GM21576 (cell line): ENCODE measurements around the gene SCFD1.
"Not testable (repeated sequence)": the region's sequence is repeated elsewhere in the genome, so short reads cannot be mapped to it uniquely, and the experiment has no call there.

Experiments
- ATAC-seq: cut with Tn5 transposase; IDR thresholded peaks from one replicate; pipeline ENCODE4 v1.9.1; 2021; ENCODE audit warnings: mild to moderate bottlenecking, moderate library complexity; ENCODE audit not compliant: unreplicated experiment

Gene SCFD1

DNA sequence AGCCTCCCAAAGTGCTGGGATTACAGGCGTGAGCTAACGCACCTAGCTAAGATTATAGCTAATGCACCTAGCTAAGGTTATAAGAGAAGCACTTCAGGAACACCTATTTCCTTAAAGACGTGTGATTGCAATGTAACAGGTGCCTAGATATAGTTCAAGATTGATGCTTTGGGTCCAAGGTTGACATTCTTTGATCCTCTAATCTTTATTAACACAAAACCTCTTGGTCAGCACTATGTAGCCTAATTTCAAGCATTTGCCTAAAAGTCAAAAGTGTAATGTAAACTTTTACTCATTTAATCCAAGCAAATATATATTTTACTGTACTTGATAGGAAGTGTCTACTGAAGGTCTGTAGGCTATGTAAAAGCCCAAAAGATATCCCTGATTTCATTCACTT lies 36.5 kb downstream of the SCFD1 start:
- ATAC-seq, result no peak

DNA sequence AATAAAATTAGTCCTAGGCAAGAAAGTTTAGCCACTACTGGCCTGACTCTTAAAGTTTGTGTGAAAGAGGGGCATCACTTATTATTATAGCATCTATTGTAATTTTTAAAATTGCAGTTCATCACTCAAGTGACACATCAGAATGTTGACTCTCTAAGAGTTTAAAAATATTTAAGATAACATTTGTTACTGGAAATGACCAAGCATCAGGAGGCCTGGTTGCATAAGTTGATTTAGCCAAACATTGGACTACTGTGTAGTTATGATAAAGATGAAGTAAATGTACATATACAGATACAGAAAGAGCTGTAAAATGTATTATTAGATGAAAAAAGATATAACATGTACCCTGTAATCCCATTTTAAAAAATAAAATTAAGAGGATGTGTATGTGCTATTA lies 47.5 kb downstream of the SCFD1 start:
- no peak for ATAC-seq

DNA sequence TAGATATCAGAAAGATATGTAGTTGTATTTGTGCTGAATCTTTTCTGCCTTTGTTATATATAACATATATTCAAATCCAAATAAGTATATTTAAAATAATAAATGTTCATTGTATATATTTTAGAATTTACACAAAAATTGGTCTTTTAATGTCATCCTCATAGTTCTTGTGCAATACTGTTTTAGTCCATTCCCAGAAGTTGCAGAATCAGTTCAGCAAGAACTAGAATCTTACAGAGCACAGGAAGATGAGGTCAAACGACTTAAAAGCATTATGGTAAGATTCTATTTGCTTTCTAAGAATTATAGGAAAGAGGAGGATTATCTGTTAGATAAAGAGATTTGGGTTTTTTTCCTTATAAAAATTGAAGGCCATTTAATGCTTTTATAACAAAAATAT lies 51.0 kb downstream of the SCFD1 start:
- ATAC-seq, result no peak

DNA sequence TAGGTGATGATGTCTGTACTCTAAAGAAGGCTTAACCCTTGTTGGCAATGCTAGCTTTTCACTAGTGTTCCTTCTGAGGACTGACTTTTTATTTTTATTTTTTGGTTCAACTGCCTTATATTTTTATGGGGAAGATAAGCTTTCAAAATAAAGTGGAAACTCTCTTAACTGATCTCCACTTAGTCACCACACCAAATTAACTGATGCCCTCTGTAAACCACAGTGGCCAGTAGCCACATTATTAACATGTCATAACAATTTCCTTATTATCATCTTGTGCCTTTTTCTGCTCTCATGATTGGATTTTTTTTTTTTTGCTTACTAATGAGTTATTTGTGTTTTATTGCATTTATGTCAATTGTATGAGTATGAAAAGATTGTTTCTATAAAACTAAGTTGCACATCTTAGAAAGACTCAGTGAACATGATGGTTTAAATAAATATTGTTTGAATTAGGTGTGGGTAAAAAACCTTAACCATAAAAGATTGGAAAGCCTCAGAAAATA lies 56.9 kb downstream of the SCFD1 start:
- ATAC-seq, result no peak

DNA sequence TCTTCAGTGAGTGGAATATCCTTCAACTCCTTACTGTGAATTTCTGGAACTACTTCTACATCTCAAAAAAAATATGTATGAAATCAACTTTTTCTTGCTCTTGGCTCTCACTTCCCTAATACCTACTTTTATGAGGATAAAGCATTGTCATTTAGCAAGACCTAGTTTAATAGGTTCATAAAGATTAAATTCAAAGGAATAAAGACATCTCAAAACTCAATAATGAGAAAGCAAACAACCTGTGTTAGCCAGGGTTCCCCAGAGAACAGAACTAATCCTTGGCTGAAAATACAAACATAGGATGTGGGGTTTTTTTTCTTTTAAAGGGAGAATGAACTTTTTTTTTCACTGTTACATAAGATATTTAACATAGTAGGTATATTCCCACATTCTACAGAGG lies 57.9 kb downstream of the SCFD1 start:
- ATAC-seq, result no peak

DNA sequence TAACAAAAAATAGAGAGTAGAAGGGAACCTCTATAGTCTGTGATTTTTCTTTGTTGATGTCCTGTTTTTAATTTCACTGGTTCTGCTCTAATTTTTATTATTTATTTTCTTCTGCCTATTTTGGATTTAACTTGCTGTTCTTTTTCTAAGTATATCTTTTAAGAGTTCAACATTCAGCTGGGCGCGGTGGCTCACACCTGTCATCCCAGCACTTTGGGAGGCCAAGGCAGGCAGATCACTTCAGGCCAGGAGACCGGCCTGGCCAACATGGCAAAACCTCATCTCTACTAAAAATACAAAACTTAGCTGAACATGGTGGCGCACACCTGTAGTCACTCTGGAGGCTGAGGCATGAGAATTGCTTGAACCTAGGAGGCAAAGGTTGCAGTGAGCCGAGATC lies 58.7 kb downstream of the SCFD1 start:
- ATAC-seq, result not testable (repeated sequence)

DNA sequence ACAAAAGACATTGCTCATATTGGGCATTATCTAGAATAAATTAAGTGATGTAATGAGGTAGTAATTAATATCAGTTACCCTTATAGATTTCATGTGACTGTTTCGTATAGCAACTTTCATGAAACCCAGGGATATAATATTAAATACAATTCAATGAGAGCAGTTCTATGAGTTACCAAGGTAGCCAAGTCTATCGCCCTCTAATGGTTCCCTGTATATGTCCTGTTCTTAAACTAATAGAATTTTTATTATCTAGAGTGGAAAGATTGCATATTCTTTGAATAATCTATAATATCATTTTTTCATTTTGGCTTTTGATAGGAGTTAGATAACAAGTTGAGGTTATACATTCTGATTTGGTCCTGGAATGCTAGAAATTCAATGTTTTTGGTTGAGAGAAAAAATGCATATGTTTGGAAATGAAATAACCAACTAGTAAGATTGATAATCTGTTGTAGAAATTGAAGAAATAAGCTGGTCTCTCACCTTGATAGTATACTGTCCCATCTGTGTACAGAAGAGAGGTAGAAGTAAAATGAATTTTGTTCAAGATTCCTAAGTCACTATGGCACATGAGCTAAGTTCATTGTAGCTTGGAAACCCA lies 59.7 kb downstream of the SCFD1 start:
- no peak for ATAC-seq

DNA sequence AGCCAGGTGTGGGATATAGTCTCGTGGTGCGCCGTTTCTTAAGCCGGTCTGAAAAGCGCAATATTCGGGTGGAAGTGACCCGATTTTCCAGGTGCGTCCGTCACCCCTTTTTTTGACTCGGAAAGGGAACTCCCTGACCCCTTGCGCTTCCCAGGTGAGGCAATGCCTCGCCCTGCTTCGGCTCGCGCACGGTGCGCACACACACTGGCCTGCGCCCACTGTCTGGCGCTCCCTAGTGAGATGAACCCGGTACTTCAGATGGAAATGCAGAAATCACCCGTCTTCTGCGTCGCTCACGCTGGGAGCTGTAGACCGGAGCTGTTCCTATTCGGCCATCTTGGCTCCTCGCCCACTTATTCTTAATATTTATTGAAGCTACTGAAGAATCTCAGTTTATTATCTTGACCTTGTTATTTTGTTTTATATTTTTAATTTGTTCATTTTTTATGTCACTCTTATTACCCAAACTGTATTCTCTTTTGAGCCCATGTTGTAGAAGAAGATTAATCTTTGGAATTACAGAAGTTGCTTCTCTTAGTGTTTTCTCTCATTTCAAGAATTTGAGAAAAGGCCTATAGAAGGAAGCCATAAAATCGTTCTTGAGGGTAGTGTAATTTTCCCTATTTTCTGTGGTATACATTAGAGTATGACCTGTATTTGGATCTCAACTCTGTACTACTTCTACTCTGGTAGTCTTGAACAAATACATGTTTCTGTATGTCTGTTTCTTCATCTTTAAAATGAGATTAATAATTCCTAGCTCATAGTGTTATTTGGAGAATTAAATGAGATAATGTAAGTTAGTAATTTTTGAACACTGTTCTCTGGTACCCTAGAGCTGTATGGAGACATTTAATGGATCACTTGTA lies 68.6 kb downstream of the SCFD1 start:
- ATAC-seq, result not testable (repeated sequence)

DNA sequence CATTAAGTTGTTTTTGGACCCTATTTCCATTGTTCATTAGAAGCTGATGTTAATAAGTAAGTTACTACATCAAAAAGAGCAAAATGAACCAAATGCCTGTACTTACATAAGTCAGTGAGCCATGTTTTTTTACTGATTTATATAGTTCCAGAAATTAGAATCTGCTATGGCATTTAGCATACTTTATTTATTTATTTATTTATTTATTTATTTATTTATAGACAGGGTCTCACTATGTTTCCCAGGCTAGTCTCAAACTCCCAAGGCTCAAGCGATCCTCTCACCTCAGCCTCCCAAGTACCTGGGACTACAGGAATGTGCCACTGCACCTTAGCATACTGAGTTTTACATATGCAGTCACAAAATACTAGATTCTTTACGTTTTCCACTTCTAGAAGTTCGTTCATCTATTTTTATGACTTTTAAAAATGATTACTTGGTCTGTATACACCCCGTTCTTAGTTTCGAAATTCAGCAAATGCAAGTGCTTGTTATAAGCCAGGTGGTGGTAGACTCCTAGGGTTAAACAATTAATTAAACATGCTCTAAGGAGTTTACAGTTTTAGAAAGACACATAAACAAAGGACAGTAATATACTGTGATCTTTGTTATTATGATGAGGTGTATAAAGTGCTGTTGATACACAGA lies 69.8 kb downstream of the SCFD1 start:
- ATAC-seq, result no peak

DNA sequence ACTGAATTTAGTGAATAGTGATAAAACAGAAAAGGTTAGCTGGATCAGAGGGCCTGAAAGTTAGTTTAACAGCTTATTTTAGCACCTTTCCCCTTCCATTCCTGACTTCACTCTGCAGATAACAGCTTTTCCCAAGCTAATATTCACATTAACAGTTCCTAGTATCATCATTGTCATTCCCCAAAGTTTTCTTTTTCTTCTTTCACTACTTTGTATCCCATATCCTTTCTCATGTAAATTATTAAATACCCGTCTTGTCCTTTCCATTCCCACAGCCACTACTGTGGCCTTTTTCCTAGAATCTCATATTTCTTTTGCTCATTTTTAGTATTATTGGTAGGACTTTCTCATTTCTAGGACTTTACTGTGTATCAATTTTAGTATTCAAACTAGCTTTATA lies 70.5 kb downstream of the SCFD1 start:
- no peak for ATAC-seq

DNA sequence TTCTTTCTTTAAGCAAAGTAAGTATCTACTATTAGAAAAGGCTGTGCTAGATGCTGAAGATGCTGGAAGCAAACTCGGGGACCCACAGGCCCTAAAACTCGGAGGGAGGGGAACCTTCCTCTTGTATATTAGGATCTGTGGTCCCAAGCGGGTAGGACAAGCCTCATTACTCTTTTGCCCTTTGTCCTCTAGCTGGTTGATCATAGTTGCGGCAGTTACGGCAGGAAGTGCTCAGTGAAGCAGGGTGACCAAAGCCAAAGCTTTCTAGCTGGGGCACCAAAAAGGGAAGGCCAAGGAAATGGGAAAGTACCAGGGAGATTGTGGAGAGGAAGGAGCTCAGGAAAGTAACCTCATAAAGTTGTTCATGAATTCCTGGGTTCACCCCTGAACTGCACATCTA lies 76.3 kb downstream of the SCFD1 start:
- ATAC-seq, result no peak

DNA sequence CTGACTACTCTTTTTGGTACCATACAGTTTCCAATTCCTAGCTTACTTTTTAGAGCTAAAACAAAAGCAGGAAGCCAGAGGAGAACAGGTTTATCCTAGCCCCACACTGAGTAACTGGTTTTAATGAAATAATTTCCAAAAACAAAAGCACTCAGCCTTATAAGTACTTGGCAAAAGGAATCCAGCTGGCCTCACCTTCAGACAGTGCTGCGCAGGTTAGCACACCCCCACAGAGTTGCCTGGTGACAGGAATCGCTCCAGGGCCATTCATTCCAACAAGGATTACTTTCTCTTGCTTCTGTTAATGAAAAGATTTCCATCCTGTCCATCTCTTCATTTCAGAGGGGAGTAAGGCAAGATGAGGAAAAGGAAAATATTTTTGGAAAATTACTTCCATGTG lies 84.6 kb downstream of the SCFD1 start:
- ATAC-seq, result no peak

DNA sequence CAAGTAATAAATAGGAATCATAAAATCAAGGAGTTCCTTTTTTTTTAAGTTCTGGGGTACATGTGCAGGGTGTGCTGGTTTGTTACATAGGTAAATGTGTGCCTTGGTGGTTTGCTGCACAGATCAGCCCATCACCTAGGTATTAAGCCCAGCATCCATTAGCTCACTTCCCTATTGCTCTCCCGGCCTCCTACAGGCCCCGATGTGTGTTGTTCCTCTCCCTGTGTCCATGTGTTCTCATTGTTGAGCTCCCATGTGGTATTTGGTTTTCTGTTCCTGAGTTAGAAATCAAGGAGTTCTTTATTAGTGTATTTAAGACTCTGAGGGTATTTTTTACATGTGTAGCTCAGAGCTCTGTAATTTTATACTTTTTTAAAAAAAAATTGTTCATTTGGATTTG lies 86.0 kb downstream of the SCFD1 start:
- no peak for ATAC-seq

DNA sequence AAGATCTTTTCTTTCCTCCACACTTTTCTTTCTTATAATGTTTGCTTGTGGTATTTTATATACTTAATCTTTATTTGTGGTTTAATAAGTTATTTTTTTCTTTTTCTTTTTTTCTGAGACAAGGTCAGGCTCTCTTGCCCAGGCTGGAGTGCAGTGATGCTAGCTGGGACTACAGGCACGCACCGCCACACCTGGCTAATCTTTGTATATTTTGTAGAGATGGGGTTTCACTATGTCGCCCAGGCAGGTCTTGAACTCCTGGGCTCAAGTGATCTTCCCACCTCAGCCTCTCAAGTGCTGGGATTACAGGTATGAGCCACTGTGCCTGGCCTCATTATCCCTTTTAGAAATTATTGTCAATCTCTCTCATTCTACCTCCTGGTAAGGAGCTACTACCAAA lies 87.1 kb downstream of the SCFD1 start:
- no peak for ATAC-seq

DNA sequence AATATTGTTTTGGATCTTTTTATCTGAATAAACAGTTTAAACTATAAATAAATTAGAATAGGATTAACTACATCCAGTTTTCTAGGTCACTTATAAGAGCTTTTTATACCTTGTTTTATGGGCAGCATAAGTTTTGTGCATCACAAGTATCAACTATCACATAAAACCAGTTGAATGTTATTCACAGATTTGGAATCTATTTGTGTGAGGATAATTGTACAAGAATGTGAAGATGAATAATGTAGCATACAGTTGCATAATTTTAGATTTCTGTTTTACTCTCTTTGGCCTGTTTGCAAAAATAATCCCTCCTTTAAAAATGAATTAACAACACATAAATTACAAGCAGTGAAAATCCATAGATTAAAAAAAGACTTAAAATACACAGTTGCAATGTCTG lies 88.8 kb downstream of the SCFD1 start:
- ATAC-seq, result no peak

DNA sequence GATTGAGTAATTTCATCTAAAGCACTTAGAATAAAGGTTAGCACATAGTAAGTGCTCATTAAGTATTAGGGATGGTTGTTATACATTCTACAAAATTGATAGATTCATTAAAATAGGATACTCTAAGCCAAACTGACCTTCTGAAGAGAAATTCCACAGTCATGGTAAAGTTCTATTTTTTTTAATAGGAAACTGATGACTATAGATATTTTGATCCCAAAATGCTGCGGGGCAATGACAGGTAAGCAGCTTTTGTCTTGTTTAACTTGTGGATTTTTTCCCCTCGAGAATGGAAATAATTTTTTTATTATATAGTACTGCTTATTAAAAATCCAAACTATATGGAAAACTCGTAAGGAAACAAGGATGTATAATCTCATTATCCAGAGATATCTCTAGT lies 97.0 kb downstream of the SCFD1 start:
- ATAC-seq, result no peak

DNA sequence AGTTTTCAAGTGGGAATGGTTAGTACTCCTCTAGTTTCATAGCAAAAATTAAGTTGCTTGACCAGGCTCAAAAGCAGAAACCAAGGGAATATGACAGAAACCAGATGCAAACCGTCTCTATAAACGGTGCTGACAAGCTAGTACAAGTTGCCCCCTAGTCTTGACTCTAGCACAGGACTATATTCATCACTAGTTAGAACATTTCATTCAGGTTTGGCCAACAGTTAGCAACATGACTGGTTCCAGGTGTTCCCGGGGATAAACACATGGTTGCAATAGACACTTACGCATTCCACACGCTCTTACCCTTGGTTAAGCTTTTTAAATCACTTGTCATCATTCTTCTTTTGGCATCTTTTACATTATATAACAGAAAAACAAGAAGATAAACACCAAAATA lies 103.6 kb downstream of the SCFD1 start:
- ATAC-seq, result no peak

DNA sequence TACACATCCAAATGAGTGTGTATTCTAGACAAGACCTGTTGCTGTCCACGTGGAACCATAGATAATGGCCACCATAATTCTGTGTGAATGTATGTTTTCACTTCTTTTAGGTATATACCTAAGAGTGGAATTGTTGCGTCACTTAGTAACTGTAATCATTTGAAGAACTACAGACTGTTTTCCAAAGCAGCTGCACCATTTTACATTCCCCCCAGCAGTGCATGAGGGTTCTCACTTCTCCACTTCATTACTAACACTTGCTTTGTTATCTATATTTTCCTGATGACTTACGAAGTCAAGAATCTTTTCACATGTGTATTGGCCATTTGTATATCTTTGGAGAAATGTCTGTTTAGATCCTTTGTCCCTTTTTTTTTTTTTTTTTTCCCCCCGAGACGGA lies 106.4 kb downstream of the SCFD1 start:
- ATAC-seq, result no peak

DNA sequence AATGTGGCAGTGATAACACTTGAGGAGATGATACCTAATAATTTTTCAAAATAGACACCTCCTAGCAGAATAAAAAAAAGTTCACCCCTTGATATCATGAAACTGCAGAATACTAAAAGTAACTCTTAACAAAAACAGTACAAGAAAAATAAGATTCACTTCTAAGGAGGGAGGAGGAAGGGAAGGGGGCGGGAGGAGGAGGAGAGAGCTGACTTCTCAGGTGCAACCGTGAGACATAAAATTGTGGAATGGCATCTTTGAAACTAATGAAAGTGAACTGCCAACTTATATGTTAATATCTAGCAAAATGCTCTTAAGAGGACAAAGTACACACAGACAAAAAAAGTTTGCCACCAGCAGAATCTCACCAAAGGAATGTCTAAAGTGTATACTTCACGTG lies 115.8 kb downstream of the SCFD1 start:
- ATAC-seq, result no peak

DNA sequence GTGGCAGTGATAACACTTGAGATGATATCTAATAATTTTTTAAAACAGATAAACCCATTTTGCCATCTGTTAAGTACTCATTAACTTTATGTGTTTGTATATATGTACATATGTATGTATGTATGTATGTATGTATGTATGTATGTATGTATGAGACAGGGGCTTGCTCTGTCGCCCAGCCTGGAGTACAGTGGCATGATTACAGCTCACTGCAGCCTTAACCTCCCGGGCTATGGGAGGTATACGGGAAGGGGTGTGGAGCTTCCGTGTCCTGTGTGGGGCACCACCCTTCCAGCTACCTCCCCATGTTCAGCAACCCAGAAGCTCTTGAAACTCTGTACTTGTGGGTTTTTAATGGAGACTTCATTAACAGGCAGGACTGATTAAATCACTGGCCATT lies 116.9 kb downstream of the SCFD1 start:
- no peak for ATAC-seq

DNA sequence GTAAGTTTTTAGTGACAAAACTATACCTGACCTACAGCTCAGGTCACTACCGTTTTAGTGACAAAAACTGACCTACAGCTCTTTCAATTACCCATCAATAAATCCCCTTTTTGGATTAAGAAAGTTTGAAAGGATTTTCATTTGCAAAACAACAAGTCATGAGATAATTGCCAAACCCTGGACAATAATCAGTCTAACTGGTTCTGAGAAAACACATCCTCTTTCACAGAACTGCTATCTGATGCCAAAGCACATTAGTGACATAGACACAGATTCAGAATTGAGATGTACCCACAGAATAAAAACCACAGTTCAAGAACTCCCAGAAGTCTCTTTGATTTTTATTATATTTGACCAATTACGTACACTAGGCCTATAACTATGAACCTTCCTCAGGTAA lies 126.2 kb downstream of the SCFD1 start:
- no peak for ATAC-seq
